ENCODE results near the gene TP53BP1. TPM values are rescaled to one million over a fixed set of nuclear protein-coding genes. Genes with fewer than 3 reads are reported as not detected.

The TP53BP1 gene
- polyA plus RNA-seq, 3 donors = 1.8 to 6.7 (median 3.1) TPM

GRCh38 chr15:43449981-43450380 lies 43.0 kb downstream of the TP53BP1 start:
- Mint-ChIP-seq H3K27me3 (ENCODE audit: low read depth in 3 of 3) (no peaks in the 10 kb centered on the region), H3K36me3 (peaks cover 7 to 8% of the 10 kb centered on the region in 2 donors), H3K9me3 (no peaks in the 10 kb centered on the region), H3K4me1 (no peaks in the 10 kb centered on the region), H3K27ac (no peak overlapping the region), H3K4me3 (no peak overlapping the region)
- Histone ChIP-seq H3K9me3 (replicated peaks in 1 of 2; ENCODE audit: control insufficient read depth in 1 of 2, insufficient read depth in 1 of 2, low read length in 2 of 2) (no peaks in the 10 kb centered on the region), H3K4me2 (replicated peaks; ENCODE audit: extremely low read depth, low read length, poor library complexity, severe bottlenecking) (no peak overlapping the region), H2AFZ (ENCODE audit: insufficient read depth, low read depth, low read length, poor library complexity, severe bottlenecking) (no peak overlapping the region), H3K36me3 (replicated peaks in 1 of 2; ENCODE audit: control insufficient read depth in 1 of 2, insufficient read depth in 2 of 2, low read length in 2 of 2) (peaks cover 0 to 5% of the 10 kb centered on the region in 2 donors), H3K4me1 (ENCODE audit: control insufficient read depth in 1 of 2, insufficient read depth in 2 of 2, low read length in 2 of 2) (no peaks in the 10 kb centered on the region), H3K27ac (ENCODE audit: low read depth in 1 of 2, low read length in 2 of 2) (no peak overlapping the region), H3K27me3 (ENCODE audit: control insufficient read depth in 2 of 2, insufficient read depth in 2 of 2, low read length in 2 of 2) (no peaks in the 10 kb centered on the region), H3K4me3 (replicated peaks in 1 of 3; ENCODE audit: low read depth in 2 of 3, low read length in 3 of 3) (no peak overlapping the region), H3K9ac (ENCODE audit: insufficient read depth, low read length, poor library complexity, severe bottlenecking) (no peak overlapping the region), H3K79me2 (ENCODE audit: insufficient read depth, low read length) (no peaks in the 10 kb centered on the region), H4K20me1 (ENCODE audit: insufficient read depth, low read length) (no peaks in the 10 kb centered on the region)
- no peak for TF ChIP-seq CTCF (IDR thresholded peaks at IDR 0.05)
- DNase-seq = no peak
- intact Hi-C loops (cut with micrococcal nuclease) = loop anchor here (10.0 kb wide), 2 partner anchors 65 to 615 kb away; partner anchors contain the start of gene MAP1A (in 1 of the 2)
- no CpG with 5 or more reads among the region's 1 CpG for WGBS (ENCODE audit: insufficient coverage)

- Mint-ChIP-seq H3K4me1 (peaks cover under 1% of the 10 kb centered on the region), H3K27ac (peak overlapping the region in 1 of 7 donors; percentile 10), H3K27me3 (ENCODE audit: low read depth in 3 of 3) (no peaks in the 10 kb centered on the region), H3K9me3 (no peaks in the 10 kb centered on the region), H3K36me3 (peaks cover 8 to 9% of the 10 kb centered on the region in 2 donors), H3K4me3 (no peak overlapping the region)
- no peaks in the 10 kb centered on the region for H3K79me2 ChIP-seq (ENCODE audit: insufficient read depth, low read length)
- H3K9me3 ChIP-seq (replicated peaks in 1 of 2; ENCODE audit: control insufficient read depth in 1 of 2, insufficient read depth in 1 of 2, low read length in 2 of 2) = no peaks in the 10 kb centered on the region
- no peak overlapping the region for H3K27ac ChIP-seq (ENCODE audit: low read depth in 1 of 2, low read length in 2 of 2)
- H3K4me1 ChIP-seq (ENCODE audit: control insufficient read depth in 1 of 2, insufficient read depth in 2 of 2, low read length in 2 of 2) = peaks cover under 1 to 2% of the 10 kb centered on the region in 2 donors
- no peak for TF ChIP-seq CTCF (IDR thresholded peaks at IDR 0.05)
- 100% methylated on average over 2 of the region's 2 CpGs for WGBS (ENCODE audit: insufficient coverage)
- DNase-seq = no peak
- H3K4me3 ChIP-seq (replicated peaks in 1 of 3; ENCODE audit: low read depth in 2 of 3, low read length in 3 of 3) = no peak overlapping the region
- H2AFZ ChIP-seq (ENCODE audit: insufficient read depth, low read depth, low read length, poor library complexity, severe bottlenecking) = no peak overlapping the region
- no peaks in the 10 kb centered on the region for H4K20me1 ChIP-seq (ENCODE audit: insufficient read depth, low read length)
- no peaks in the 10 kb centered on the region for H3K27me3 ChIP-seq (ENCODE audit: control insufficient read depth in 2 of 2, insufficient read depth in 2 of 2, low read length in 2 of 2)
- H3K36me3 ChIP-seq (replicated peaks in 1 of 2; ENCODE audit: control insufficient read depth in 1 of 2, insufficient read depth in 2 of 2, low read length in 2 of 2) = peaks cover 0 to 5% of the 10 kb centered on the region in 2 donors
- intact Hi-C loops (cut with micrococcal nuclease) = loop anchor here (10.0 kb wide), 2 partner anchors 68 to 618 kb away; partner anchors contain the start of gene MAP1A (in 1 of the 2)
- no peak overlapping the region for H3K4me2 ChIP-seq (replicated peaks; ENCODE audit: extremely low read depth, low read length, poor library complexity, severe bottlenecking)
- no peak overlapping the region for H3K9ac ChIP-seq (ENCODE audit: insufficient read depth, low read length, poor library complexity, severe bottlenecking)
Measured at GRCh38 chr15:43446344-43446743, 46.6 kb downstream of the TP53BP1 start.
